ENCODE data around the gene ATG4A.

Gene ATG4A

GRCh38 chrX:108091264-108091877 is at the start of gene ATG4A, which contains the start of gene PSMD10:
ATG4A (plus strand) TSS chrX:108091778; CDS start chrX:108091827, 49 bp downstream.
PSMD10 (minus strand) TSS chrX:108091542; CDS start chrX:108091520, 22 bp downstream.
- Histone ChIP-seq H3K4me1 (ENCODE audit: control insufficient read depth, insufficient read depth, low read length) (no peaks in the 10 kb centered on the region), H3K27me3 (ENCODE audit: control insufficient read depth, insufficient read depth, low read length) (no peaks in the 10 kb centered on the region), H3K4me3 (ENCODE audit: low read length) (peak within 1 kb of the TSS; percentile 77)

GRCh38 chrX:108044554-108045256 is 46.9 kb upstream of the ATG4A start, which contains the start of gene VSIG1:
VSIG1 (plus strand) TSS chrX:108045065; CDS start chrX:108045131, 66 bp downstream.
- Histone ChIP-seq H3K27me3 (ENCODE audit: control insufficient read depth, insufficient read depth, low read length) (no peaks in the 10 kb centered on the region), H3K9ac (ENCODE audit: low read length) (no peak within 1 kb of the TSS), H3K36me3 (ENCODE audit: control insufficient read depth, insufficient read depth, low read length) (no peaks in the 10 kb centered on the region), H3K4me1 (ENCODE audit: control insufficient read depth, insufficient read depth, low read length) (no peaks in the 10 kb centered on the region), H3K27ac (ENCODE audit: low read depth, low read length) (no peak within 1 kb of the TSS), H3K4me3 (ENCODE audit: low read length) (no peak within 1 kb of the TSS)

More at GRCh38 chrX:108091264-108091877, at the start of gene ATG4A, which contains the start of gene PSMD10:
- H3K36me3 ChIP-seq (ENCODE audit: control insufficient read depth, insufficient read depth, low read length) = no peaks in the 10 kb centered on the region
- peak within 1 kb of the TSS; percentile 80 for H3K27ac ChIP-seq (ENCODE audit: low read depth, low read length)
- H3K9ac ChIP-seq (ENCODE audit: low read length) = peak within 1 kb of the TSS; percentile 67

GRCh38 chrX:108049649-108050048 is 41.9 kb upstream of the ATG4A start:
- Histone ChIP-seq H3K27me3 (ENCODE audit: control insufficient read depth, insufficient read depth, low read length) (no peaks in the 10 kb centered on the region), H3K4me3 (ENCODE audit: low read length) (no peak overlapping the region), H3K27ac (ENCODE audit: low read depth, low read length) (no peak overlapping the region), H3K36me3 (ENCODE audit: control insufficient read depth, insufficient read depth, low read length) (no peaks in the 10 kb centered on the region), H3K9ac (ENCODE audit: low read length) (no peak overlapping the region), H3K4me1 (ENCODE audit: control insufficient read depth, insufficient read depth, low read length) (no peaks in the 10 kb centered on the region)

GRCh38 chrX:108053218-108053617 is 38.4 kb upstream of the ATG4A start:
- H3K4me1 ChIP-seq (ENCODE audit: control insufficient read depth, insufficient read depth, low read length) = no peaks in the 10 kb centered on the region
- no peak overlapping the region for H3K9ac ChIP-seq (ENCODE audit: low read length)
- H3K4me3 ChIP-seq (ENCODE audit: low read length) = no peak overlapping the region
- no peaks in the 10 kb centered on the region for H3K27me3 ChIP-seq (ENCODE audit: control insufficient read depth, insufficient read depth, low read length)
- no peaks in the 10 kb centered on the region for H3K36me3 ChIP-seq (ENCODE audit: control insufficient read depth, insufficient read depth, low read length)
- H3K27ac ChIP-seq (ENCODE audit: low read depth, low read length) = no peak overlapping the region

GRCh38 chrX:108055546-108055945 is 36.0 kb upstream of the ATG4A start:
- Histone ChIP-seq H3K4me3 (ENCODE audit: low read length) (no peak overlapping the region), H3K4me1 (ENCODE audit: control insufficient read depth, insufficient read depth, low read length) (no peaks in the 10 kb centered on the region), H3K36me3 (ENCODE audit: control insufficient read depth, insufficient read depth, low read length) (no peaks in the 10 kb centered on the region), H3K9ac (ENCODE audit: low read length) (no peak overlapping the region), H3K27ac (ENCODE audit: low read depth, low read length) (no peak overlapping the region), H3K27me3 (ENCODE audit: control insufficient read depth, insufficient read depth, low read length) (no peaks in the 10 kb centered on the region)

GRCh38 chrX:108059801-108060200 is 31.8 kb upstream of the ATG4A start:
- no peaks in the 10 kb centered on the region for H3K36me3 ChIP-seq (ENCODE audit: control insufficient read depth, insufficient read depth, low read length)
- H3K27ac ChIP-seq (ENCODE audit: low read depth, low read length) = no peak overlapping the region
- H3K27me3 ChIP-seq (ENCODE audit: control insufficient read depth, insufficient read depth, low read length) = no peaks in the 10 kb centered on the region
- no peak overlapping the region for H3K9ac ChIP-seq (ENCODE audit: low read length)
- H3K4me1 ChIP-seq (ENCODE audit: control insufficient read depth, insufficient read depth, low read length) = no peaks in the 10 kb centered on the region
- H3K4me3 ChIP-seq (ENCODE audit: low read length) = no peak overlapping the region

GRCh38 chrX:108064001-108064400 is 27.6 kb upstream of the ATG4A start:
- H3K27ac ChIP-seq (ENCODE audit: low read depth, low read length) = no peak overlapping the region
- H3K9ac ChIP-seq (ENCODE audit: low read length) = no peak overlapping the region
- H3K4me1 ChIP-seq (ENCODE audit: control insufficient read depth, insufficient read depth, low read length) = no peaks in the 10 kb centered on the region
- no peaks in the 10 kb centered on the region for H3K36me3 ChIP-seq (ENCODE audit: control insufficient read depth, insufficient read depth, low read length)
- peaks cover 2% of the 10 kb centered on the region for H3K27me3 ChIP-seq (ENCODE audit: control insufficient read depth, insufficient read depth, low read length)
- no peak overlapping the region for H3K4me3 ChIP-seq (ENCODE audit: low read length)

GRCh38 chrX:108064613-108065012 is 27.0 kb upstream of the ATG4A start:
- peaks cover 2% of the 10 kb centered on the region for H3K27me3 ChIP-seq (ENCODE audit: control insufficient read depth, insufficient read depth, low read length)
- H3K9ac ChIP-seq (ENCODE audit: low read length) = no peak overlapping the region
- no peak overlapping the region for H3K27ac ChIP-seq (ENCODE audit: low read depth, low read length)
- no peak overlapping the region for H3K4me3 ChIP-seq (ENCODE audit: low read length)
- no peaks in the 10 kb centered on the region for H3K36me3 ChIP-seq (ENCODE audit: control insufficient read depth, insufficient read depth, low read length)
- no peaks in the 10 kb centered on the region for H3K4me1 ChIP-seq (ENCODE audit: control insufficient read depth, insufficient read depth, low read length)

- H3K27me3 ChIP-seq (ENCODE audit: control insufficient read depth, insufficient read depth, low read length) = peaks cover 2% of the 10 kb centered on the region
- H3K9ac ChIP-seq (ENCODE audit: low read length) = no peak overlapping the region
- H3K36me3 ChIP-seq (ENCODE audit: control insufficient read depth, insufficient read depth, low read length) = no peaks in the 10 kb centered on the region
- H3K4me1 ChIP-seq (ENCODE audit: control insufficient read depth, insufficient read depth, low read length) = no peaks in the 10 kb centered on the region
- H3K4me3 ChIP-seq (ENCODE audit: low read length) = no peak overlapping the region
- H3K27ac ChIP-seq (ENCODE audit: low read depth, low read length) = no peak overlapping the region
These were observed 23.5 kb upstream of the ATG4A start for GRCh38 chrX:108068121-108068520.

GRCh38 chrX:108070891-108071290 is 20.7 kb upstream of the ATG4A start:
- no peak overlapping the region for H3K9ac ChIP-seq (ENCODE audit: low read length)
- H3K27me3 ChIP-seq (ENCODE audit: control insufficient read depth, insufficient read depth, low read length) = peaks cover 2% of the 10 kb centered on the region
- no peaks in the 10 kb centered on the region for H3K36me3 ChIP-seq (ENCODE audit: control insufficient read depth, insufficient read depth, low read length)
- H3K4me3 ChIP-seq (ENCODE audit: low read length) = no peak overlapping the region
- H3K4me1 ChIP-seq (ENCODE audit: control insufficient read depth, insufficient read depth, low read length) = no peaks in the 10 kb centered on the region
- H3K27ac ChIP-seq (ENCODE audit: low read depth, low read length) = no peak overlapping the region

GRCh38 chrX:108071578-108071977 is 20.0 kb upstream of the ATG4A start:
- Histone ChIP-seq H3K27me3 (ENCODE audit: control insufficient read depth, insufficient read depth, low read length) (peaks cover 2% of the 10 kb centered on the region), H3K36me3 (ENCODE audit: control insufficient read depth, insufficient read depth, low read length) (no peaks in the 10 kb centered on the region), H3K4me1 (ENCODE audit: control insufficient read depth, insufficient read depth, low read length) (no peaks in the 10 kb centered on the region), H3K27ac (ENCODE audit: low read depth, low read length) (no peak overlapping the region), H3K9ac (ENCODE audit: low read length) (no peak overlapping the region), H3K4me3 (ENCODE audit: low read length) (no peak overlapping the region)

- Histone ChIP-seq H3K27ac (ENCODE audit: low read depth, low read length) (no peak overlapping the region), H3K27me3 (ENCODE audit: control insufficient read depth, insufficient read depth, low read length) (no peaks in the 10 kb centered on the region), H3K36me3 (ENCODE audit: control insufficient read depth, insufficient read depth, low read length) (no peaks in the 10 kb centered on the region), H3K9ac (ENCODE audit: low read length) (no peak overlapping the region), H3K4me1 (ENCODE audit: control insufficient read depth, insufficient read depth, low read length) (no peaks in the 10 kb centered on the region), H3K4me3 (ENCODE audit: low read length) (no peak overlapping the region)
These were observed 18.8 kb upstream of the ATG4A start for GRCh38 chrX:108072746-108073145.

- H3K9ac ChIP-seq (ENCODE audit: low read length) = no peak overlapping the region
- no peak overlapping the region for H3K27ac ChIP-seq (ENCODE audit: low read depth, low read length)
- no peak overlapping the region for H3K4me3 ChIP-seq (ENCODE audit: low read length)
- H3K27me3 ChIP-seq (ENCODE audit: control insufficient read depth, insufficient read depth, low read length) = no peaks in the 10 kb centered on the region
- no peaks in the 10 kb centered on the region for H3K36me3 ChIP-seq (ENCODE audit: control insufficient read depth, insufficient read depth, low read length)
- H3K4me1 ChIP-seq (ENCODE audit: control insufficient read depth, insufficient read depth, low read length) = no peaks in the 10 kb centered on the region
These were observed 10.5 kb upstream of the ATG4A start for GRCh38 chrX:108081110-108081509.

All from rectal smooth muscle tissue (tissue), 1 donor.